GM23338 (cell line): ENCODE data around the gene PSMB8. TPM values are rescaled to one million over a fixed set of nuclear protein-coding genes. Genes with fewer than 3 reads are reported as not detected.

Source experiments
- ATAC-seq: fragments of 200-7000 bp; cut with Tn5 transposase; 3 replicates; pipeline ENCODE4 v1.9.1; 2020
- DNase-seq: peaks from one replicate; pipeline ENCODE4 v3.0.0-alpha.2; 2015; ENCODE audit warnings: low spot score
- H2AFZ ChIP-seq: fragments of 200-600 bp; sonication (generic); 2 replicates; pipeline ENCODE4 v1.8.0; 2016; ENCODE audit warnings: antibody characterized with exemption, mild to moderate bottlenecking, moderate library complexity
- H3F3A ChIP-seq: fragments of 200-600 bp; sonication (generic); replicated peaks from 2 replicates; pipeline ENCODE4 v1.8.0; 2017; ENCODE audit warnings: antibody characterized with exemption, mixed run types, low read depth
- H3K27ac ChIP-seq: fragments of 200-600 bp; sonication (generic); 2 replicates; pipeline ENCODE4 v1.6.1; 2016; ENCODE audit warnings: low read depth
- H3K27me3 ChIP-seq: fragments of 200-600 bp; sonication (generic); 2 replicates; pipeline ENCODE4 v1.8.0; 2016; ENCODE audit warnings: mild to moderate bottlenecking, mixed run types, moderate library complexity; ENCODE audit not compliant: insufficient read depth
- H3K36me3 ChIP-seq: fragments of 200-600 bp; sonication (generic); 2 replicates; pipeline ENCODE4 v1.8.0; 2016; ENCODE audit warnings: mild to moderate bottlenecking; ENCODE audit not compliant: insufficient read depth
- H3K4me1 ChIP-seq: fragments of 200-600 bp; sonication (generic); 2 replicates; pipeline ENCODE4 v1.8.0; 2016; ENCODE audit warnings: mild to moderate bottlenecking, moderate library complexity; ENCODE audit not compliant: insufficient read depth
- H3K4me2 ChIP-seq: fragments of 200-600 bp; sonication (generic); 2 replicates; pipeline ENCODE4 v1.7.1; 2017; ENCODE audit warnings: mixed run types
- H3K4me3 ChIP-seq: fragments of 200-600 bp; sonication (generic); 2 replicates; pipeline ENCODE4 v1.6.1; 2016; ENCODE audit warnings: mixed run types
- H3K79me2 ChIP-seq: fragments of 200-600 bp; sonication (generic); replicated peaks from 2 replicates; pipeline ENCODE4 v1.8.0; 2017; ENCODE audit warnings: mild to moderate bottlenecking; ENCODE audit not compliant: insufficient read depth
- H3K9me2 ChIP-seq: fragments of 200-600 bp; sonication (generic); 2 replicates; pipeline ENCODE4 v1.8.0; 2017; ENCODE audit not compliant: insufficient read depth
- H4K20me1 ChIP-seq: fragments of 200-600 bp; sonication (generic); replicated peaks from 2 replicates; pipeline ENCODE4 v1.8.0; 2017; ENCODE audit warnings: mild to moderate bottlenecking; ENCODE audit not compliant: insufficient read depth
- H3K27ac Mint-ChIP-seq: 2 replicates; pipeline ENCODE4 v1.8.0; 2020; ENCODE audit warnings: inconsistent platforms, mild to moderate bottlenecking, moderate library complexity, mixed read lengths
- H3K27me3 Mint-ChIP-seq: 3 replicates; pipeline ENCODE4 v1.8.0; 2022; ENCODE audit warnings: low read depth, mild to moderate bottlenecking, moderate library complexity, mixed read lengths, inconsistent platforms; ENCODE audit not compliant: insufficient read depth, poor library complexity
- H3K36me3 Mint-ChIP-seq: 3 replicates; pipeline ENCODE4 v1.8.0; 2021; ENCODE audit warnings: low read depth, mild to moderate bottlenecking, inconsistent platforms, moderate library complexity, mixed read lengths
- H3K4me1 Mint-ChIP-seq: 3 replicates; pipeline ENCODE4 v1.8.0; 2020; ENCODE audit warnings: mild to moderate bottlenecking, inconsistent platforms, mixed read lengths
- H3K4me3 Mint-ChIP-seq: 3 replicates; pipeline ENCODE4 v1.8.0; 2021; ENCODE audit warnings: moderate library complexity, mild to moderate bottlenecking, inconsistent platforms, mixed read lengths
- H3K9me3 Mint-ChIP-seq: 3 replicates; pipeline ENCODE4 v1.8.0; 2020; ENCODE audit warnings: moderate library complexity, mild to moderate bottlenecking, inconsistent platforms, mixed read lengths
- CREB1 ChIP-seq: fragments of 250-450 bp; sonication (Bioruptor Pico); IDR thresholded peaks from 2 replicates; pipeline ENCODE4 v1.5.0; 2020; ENCODE audit warnings: low read depth, mild to moderate bottlenecking, moderate library complexity
- EZH2 ChIP-seq: fragments of 200-600 bp; sonication (generic); IDR thresholded peaks from one replicate; pipeline ENCODE4 v1.8.0; 2017; ENCODE audit warnings: antibody characterized with exemption, mild to moderate bottlenecking, low read depth; ENCODE audit not compliant: unreplicated experiment
- EZH2phosphoT487 ChIP-seq: fragments of 200-600 bp; sonication (generic); IDR thresholded peaks from one replicate; pipeline ENCODE4 v1.8.1; 2018; ENCODE audit warnings: antibody characterized with exemption; ENCODE audit not compliant: unreplicated experiment
- JUNB ChIP-seq: IDR thresholded peaks from one replicate; pipeline ENCODE4 v1.6.1; 2016; ENCODE audit warnings: antibody characterized with exemption; ENCODE audit not compliant: unreplicated experiment
- NANOG ChIP-seq: IDR thresholded peaks from 2 replicates; pipeline ENCODE4 v1.6.1; 2016; ENCODE audit warnings: antibody characterized with exemption, borderline replicate concordance
- STAT1 ChIP-seq: IDR thresholded peaks from one replicate; pipeline ENCODE4 v1.6.1; 2016; ENCODE audit warnings: antibody characterized with exemption; ENCODE audit not compliant: unreplicated experiment
- ZNF114 ChIP-seq: fragments of 250-450 bp; sonication (Bioruptor Pico); IDR thresholded peaks from 2 replicates; pipeline ENCODE4 v1.5.0; 2020; ENCODE audit warnings: mild to moderate bottlenecking, moderate library complexity
- ZNF331 ChIP-seq: fragments of 250-450 bp; sonication (Bioruptor Pico); IDR thresholded peaks from 2 replicates; pipeline ENCODE4 v1.5.0; 2020; ENCODE audit warnings: low read depth, mild to moderate bottlenecking, moderate library complexity
- polyA plus RNA-seq: library from polyadenylated mRNA; unstranded; fragments of >200 nt; fragmentation: Nextera tagmentation; extraction: Ambion mirVana; gene quantifications from 2 replicates; pipeline ENCODE4 v1.2.1, GENCODE V29; 2016
- total RNA-seq: library from RNA; depleted of rRNA; stranded (reverse); fragments of >200 nt; shearing (Covaris generic); gene quantifications from 2 replicates; pipeline ENCODE4 v1.2.3, GENCODE V29; 2014
- TF ChIP-seq, protein P1 (sequence below): fragments of 250-450 bp; sonication (Bioruptor Pico); IDR thresholded peaks from 2 replicates; pipeline ENCODE4 v1.5.0; 2020; ENCODE audit warnings: mild to moderate bottlenecking, moderate library complexity
- TF ChIP-seq, protein P2 (sequence below), 2 experiments: fragments of 200-600 bp in 1 of 2; sonication (generic) in 1 of 2; conservative IDR thresholded peaks; 2 replicates each; pipeline versions ENCODE4 v1.5.1 to v1.6.1; 2016 to 2017; ENCODE audit warnings: antibody characterized with exemption in 2 of 2, low read depth in 2 of 2, mild to moderate bottlenecking in 2 of 2, moderate library complexity in 1 of 2
- TF ChIP-seq, protein P3 (sequence below): IDR thresholded peaks from one replicate; pipeline ENCODE4 v1.6.1; 2018; ENCODE audit warnings: antibody characterized with exemption; ENCODE audit not compliant: unreplicated experiment
- TF ChIP-seq, protein P4 (sequence below): IDR thresholded peaks from 2 replicates; pipeline ENCODE4 v1.6.1; 2016; ENCODE audit warnings: antibody characterized with exemption

Gene PSMB8
- total and polyA plus RNA-seq, 2 experiments from 2014 or later, result 16.5 to 27.6 TPM

GRCh38 chr6:32849126-32849525 is 5.3 kb upstream of the PSMB8 start (continued):
- TF ChIP-seq, protein P1, sequence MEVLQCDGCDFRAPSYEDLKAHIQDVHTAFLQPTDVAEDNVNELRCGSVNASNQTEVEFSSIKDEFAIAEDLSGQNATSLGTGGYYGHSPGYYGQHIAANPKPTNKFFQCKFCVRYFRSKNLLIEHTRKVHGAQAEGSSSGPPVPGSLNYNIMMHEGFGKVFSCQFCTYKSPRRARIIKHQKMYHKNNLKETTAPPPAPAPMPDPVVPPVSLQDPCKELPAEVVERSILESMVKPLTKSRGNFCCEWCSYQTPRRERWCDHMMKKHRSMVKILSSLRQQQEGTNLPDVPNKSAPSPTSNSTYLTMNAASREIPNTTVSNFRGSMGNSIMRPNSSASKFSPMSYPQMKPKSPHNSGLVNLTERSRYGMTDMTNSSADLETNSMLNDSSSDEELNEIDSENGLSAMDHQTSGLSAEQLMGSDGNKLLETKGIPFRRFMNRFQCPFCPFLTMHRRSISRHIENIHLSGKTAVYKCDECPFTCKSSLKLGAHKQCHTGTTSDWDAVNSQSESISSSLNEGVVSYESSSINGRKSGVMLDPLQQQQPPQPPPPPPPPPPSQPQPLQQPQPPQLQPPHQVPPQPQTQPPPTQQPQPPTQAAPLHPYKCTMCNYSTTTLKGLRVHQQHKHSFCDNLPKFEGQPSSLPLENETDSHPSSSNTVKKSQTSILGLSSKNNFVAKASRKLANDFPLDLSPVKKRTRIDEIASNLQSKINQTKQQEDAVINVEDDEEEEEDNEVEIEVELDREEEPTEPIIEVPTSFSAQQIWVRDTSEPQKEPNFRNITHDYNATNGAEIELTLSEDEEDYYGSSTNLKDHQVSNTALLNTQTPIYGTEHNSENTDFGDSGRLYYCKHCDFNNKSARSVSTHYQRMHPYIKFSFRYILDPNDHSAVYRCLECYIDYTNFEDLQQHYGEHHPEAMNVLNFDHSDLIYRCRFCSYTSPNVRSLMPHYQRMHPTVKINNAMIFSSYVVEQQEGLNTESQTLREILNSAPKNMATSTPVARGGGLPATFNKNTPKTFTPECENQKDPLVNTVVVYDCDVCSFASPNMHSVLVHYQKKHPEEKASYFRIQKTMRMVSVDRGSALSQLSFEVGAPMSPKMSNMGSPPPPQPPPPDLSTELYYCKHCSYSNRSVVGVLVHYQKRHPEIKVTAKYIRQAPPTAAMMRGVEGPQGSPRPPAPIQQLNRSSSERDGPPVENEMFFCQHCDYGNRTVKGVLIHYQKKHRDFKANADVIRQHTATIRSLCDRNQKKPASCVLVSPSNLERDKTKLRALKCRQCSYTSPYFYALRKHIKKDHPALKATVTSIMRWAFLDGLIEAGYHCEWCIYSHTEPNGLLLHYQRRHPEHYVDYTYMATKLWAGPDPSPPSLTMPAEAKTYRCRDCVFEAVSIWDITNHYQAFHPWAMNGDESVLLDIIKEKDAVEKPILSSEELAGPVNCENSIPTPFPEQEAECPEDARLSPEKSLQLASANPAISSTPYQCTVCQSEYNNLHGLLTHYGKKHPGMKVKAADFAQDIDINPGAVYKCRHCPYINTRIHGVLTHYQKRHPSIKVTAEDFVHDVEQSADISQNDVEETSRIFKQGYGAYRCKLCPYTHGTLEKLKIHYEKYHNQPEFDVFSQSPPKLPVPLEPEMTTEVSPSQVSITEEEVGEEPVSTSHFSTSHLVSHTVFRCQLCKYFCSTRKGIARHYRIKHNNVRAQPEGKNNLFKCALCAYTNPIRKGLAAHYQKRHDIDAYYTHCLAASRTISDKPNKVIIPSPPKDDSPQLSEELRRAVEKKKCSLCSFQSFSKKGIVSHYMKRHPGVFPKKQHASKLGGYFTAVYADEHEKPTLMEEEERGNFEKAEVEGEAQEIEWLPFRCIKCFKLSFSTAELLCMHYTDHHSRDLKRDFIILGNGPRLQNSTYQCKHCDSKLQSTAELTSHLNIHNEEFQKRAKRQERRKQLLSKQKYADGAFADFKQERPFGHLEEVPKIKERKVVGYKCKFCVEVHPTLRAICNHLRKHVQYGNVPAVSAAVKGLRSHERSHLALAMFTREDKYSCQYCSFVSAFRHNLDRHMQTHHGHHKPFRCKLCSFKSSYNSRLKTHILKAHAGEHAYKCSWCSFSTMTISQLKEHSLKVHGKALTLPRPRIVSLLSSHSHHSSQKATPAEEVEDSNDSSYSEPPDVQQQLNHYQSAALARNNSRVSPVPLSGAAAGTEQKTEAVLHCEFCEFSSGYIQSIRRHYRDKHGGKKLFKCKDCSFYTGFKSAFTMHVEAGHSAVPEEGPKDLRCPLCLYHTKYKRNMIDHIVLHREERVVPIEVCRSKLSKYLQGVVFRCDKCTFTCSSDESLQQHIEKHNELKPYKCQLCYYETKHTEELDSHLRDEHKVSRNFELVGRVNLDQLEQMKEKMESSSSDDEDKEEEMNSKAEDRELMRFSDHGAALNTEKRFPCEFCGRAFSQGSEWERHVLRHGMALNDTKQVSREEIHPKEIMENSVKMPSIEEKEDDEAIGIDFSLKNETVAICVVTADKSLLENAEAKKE, result no peak
- TF ChIP-seq NANOG, result no peak

DNA sequence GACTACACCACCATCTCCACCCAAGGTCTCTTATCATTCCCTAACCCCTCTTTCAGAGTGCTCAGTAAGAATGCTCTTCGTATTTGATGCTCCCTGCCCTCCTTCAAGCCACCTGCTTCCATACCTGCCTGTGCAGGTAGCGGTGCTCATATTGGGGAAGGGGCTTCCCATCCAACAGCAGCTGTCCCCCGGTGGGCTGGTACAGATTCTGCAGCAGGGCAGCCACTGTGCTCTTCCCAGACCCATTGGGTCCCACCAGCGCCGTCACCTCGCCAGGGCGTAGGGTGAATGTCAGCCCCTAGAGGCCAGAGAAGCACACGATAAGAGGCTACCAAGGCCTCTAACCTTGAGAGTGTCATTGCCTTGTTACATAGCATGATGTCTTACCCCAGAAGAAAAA is 3.9 kb upstream of the PSMB8 start:
- no peak overlapping the region for H3K27ac Mint-ChIP-seq
- TF ChIP-seq, protein P2, sequence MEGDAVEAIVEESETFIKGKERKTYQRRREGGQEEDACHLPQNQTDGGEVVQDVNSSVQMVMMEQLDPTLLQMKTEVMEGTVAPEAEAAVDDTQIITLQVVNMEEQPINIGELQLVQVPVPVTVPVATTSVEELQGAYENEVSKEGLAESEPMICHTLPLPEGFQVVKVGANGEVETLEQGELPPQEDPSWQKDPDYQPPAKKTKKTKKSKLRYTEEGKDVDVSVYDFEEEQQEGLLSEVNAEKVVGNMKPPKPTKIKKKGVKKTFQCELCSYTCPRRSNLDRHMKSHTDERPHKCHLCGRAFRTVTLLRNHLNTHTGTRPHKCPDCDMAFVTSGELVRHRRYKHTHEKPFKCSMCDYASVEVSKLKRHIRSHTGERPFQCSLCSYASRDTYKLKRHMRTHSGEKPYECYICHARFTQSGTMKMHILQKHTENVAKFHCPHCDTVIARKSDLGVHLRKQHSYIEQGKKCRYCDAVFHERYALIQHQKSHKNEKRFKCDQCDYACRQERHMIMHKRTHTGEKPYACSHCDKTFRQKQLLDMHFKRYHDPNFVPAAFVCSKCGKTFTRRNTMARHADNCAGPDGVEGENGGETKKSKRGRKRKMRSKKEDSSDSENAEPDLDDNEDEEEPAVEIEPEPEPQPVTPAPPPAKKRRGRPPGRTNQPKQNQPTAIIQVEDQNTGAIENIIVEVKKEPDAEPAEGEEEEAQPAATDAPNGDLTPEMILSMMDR (conservative IDR thresholded peaks at IDR 0.05; ENCODE audit: low read depth in 2 of 2), result no peak
- TF ChIP-seq, protein P3, sequence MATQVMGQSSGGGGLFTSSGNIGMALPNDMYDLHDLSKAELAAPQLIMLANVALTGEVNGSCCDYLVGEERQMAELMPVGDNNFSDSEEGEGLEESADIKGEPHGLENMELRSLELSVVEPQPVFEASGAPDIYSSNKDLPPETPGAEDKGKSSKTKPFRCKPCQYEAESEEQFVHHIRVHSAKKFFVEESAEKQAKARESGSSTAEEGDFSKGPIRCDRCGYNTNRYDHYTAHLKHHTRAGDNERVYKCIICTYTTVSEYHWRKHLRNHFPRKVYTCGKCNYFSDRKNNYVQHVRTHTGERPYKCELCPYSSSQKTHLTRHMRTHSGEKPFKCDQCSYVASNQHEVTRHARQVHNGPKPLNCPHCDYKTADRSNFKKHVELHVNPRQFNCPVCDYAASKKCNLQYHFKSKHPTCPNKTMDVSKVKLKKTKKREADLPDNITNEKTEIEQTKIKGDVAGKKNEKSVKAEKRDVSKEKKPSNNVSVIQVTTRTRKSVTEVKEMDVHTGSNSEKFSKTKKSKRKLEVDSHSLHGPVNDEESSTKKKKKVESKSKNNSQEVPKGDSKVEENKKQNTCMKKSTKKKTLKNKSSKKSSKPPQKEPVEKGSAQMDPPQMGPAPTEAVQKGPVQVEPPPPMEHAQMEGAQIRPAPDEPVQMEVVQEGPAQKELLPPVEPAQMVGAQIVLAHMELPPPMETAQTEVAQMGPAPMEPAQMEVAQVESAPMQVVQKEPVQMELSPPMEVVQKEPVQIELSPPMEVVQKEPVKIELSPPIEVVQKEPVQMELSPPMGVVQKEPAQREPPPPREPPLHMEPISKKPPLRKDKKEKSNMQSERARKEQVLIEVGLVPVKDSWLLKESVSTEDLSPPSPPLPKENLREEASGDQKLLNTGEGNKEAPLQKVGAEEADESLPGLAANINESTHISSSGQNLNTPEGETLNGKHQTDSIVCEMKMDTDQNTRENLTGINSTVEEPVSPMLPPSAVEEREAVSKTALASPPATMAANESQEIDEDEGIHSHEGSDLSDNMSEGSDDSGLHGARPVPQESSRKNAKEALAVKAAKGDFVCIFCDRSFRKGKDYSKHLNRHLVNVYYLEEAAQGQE, result no peak
- TF ChIP-seq NANOG (no peak), EZH2phosphoT487 (no peak), ZNF331 (CRISPR knock-in tag) (no peak), JUNB (no peak), ZNF114 (CRISPR knock-in tag) (no peak), EZH2 (no peak), CREB1 (CRISPR knock-in tag) (no peak), STAT1 (no peak)
- TF ChIP-seq, protein P4, sequence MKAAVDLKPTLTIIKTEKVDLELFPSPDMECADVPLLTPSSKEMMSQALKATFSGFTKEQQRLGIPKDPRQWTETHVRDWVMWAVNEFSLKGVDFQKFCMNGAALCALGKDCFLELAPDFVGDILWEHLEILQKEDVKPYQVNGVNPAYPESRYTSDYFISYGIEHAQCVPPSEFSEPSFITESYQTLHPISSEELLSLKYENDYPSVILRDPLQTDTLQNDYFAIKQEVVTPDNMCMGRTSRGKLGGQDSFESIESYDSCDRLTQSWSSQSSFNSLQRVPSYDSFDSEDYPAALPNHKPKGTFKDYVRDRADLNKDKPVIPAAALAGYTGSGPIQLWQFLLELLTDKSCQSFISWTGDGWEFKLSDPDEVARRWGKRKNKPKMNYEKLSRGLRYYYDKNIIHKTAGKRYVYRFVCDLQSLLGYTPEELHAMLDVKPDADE, result no peak

More for the DNA sequence above, 3.9 kb upstream of the PSMB8 start:
- no peaks in the 10 kb centered on the region; the same call in 1 of the 2 replicates for H3K36me3 ChIP-seq
- no peaks in the 10 kb centered on the region for H4K20me1 ChIP-seq
- H2AFZ ChIP-seq, result no peak overlapping the region
- DNase-seq (no peak), ATAC-seq (no peak)
- H3K4me1 ChIP-seq, result peaks cover 12% of the 10 kb centered on the region
- H3K4me2 ChIP-seq, result no peak overlapping the region
- Mint-ChIP-seq H3K4me3 (no peak overlapping the region), H3K36me3 (peaks cover 18% of the 10 kb centered on the region; the same call in 2 of the 3 replicates), H3K9me3 (no peaks in the 10 kb centered on the region; the same call in 2 of the 3 replicates), H3K4me1 (peaks cover 23% of the 10 kb centered on the region), H3K27me3 (peaks cover 29% of the 10 kb centered on the region)
- H3F3A ChIP-seq, result 0 out of 2 replicates have a peak, but pooled peaks cover 2% of the 10 kb centered on the region
- H3K9me2 ChIP-seq, result no peaks in the 10 kb centered on the region
- no peak overlapping the region for H3K27ac ChIP-seq
- H3K79me2 ChIP-seq, result no peaks in the 10 kb centered on the region
- H3K4me3 ChIP-seq, result no peak overlapping the region
- H3K27me3 ChIP-seq, result peaks cover 27% of the 10 kb centered on the region
